OCI-LY7 (cell line): ENCODE results near the gene USP21. TPM values are rescaled to one million over a fixed set of nuclear protein-coding genes. Genes with fewer than 3 reads are reported as not detected.

Experiments
- BruUV-seq: library from RNA; stranded (reverse); fragments of 400-500 nt; replicated peaks from 2 replicates; lab custom pipeline; 2021; lab: Mats Ljungman, UMichigan
- CTCF ChIA-PET: fragments of 300-600 bp; sonication (Branson Sonifier 250); formaldehyde crosslinking; loops from one replicate; lab custom pipeline; 2022; ENCODE audit warnings: antibody characterized with exemption; ENCODE audit not compliant: unreplicated experiment; lab: Charles Lee
- POLR2A ChIA-PET: fragments of 300-600 bp; sonication (Branson Sonifier 250); formaldehyde crosslinking; loops from one replicate; lab custom pipeline; 2022; ENCODE audit warnings: antibody characterized with exemption; lab: Charles Lee
- DNase-seq: peaks from one replicate; pipeline ENCODE4 v3.0.0-alpha.2; 2015; ENCODE audit warnings: low spot score
- H2AFZ ChIP-seq: fragments of 200-600 bp; sonication (generic), shearing (Covaris generic); 2 replicates; pipeline ENCODE4 v1.6.1; 2014; ENCODE audit warnings: mild to moderate bottlenecking, antibody characterized with exemption, low read length, moderate library complexity
- H3K27ac ChIP-seq: fragments of 200-600 bp; sonication (generic); 2 replicates; pipeline ENCODE4 v1.5.1; 2014; ENCODE audit warnings: mixed run types, low read depth, mild to moderate bottlenecking, moderate library complexity, low read length, inconsistent platforms; ENCODE audit not compliant: poor library complexity, severe bottlenecking
- H3K36me3 ChIP-seq: fragments of 200-600 bp; sonication (generic); 2 replicates; pipeline ENCODE4 v1.6.1; 2014; ENCODE audit warnings: mild to moderate bottlenecking, antibody characterized with exemption, low read length, moderate library complexity, mixed read lengths; ENCODE audit not compliant: insufficient read depth
- H3K4me1 ChIP-seq: fragments of 200-600 bp; sonication (generic); 2 replicates; pipeline ENCODE4 v1.5.1; 2014; ENCODE audit warnings: mild to moderate bottlenecking, low read length; ENCODE audit not compliant: insufficient read depth, poor library complexity, severe bottlenecking
- H3K4me2 ChIP-seq: fragments of 200-600 bp; sonication (generic); 2 replicates; pipeline ENCODE4 v1.6.1; 2014; ENCODE audit warnings: mild to moderate bottlenecking, low read length
- H3K4me3 ChIP-seq: fragments of 200-600 bp; sonication (generic); 2 replicates; pipeline ENCODE4 v1.5.1; 2014; ENCODE audit warnings: mild to moderate bottlenecking, low read depth, low read length; ENCODE audit not compliant: poor library complexity, severe bottlenecking
- H3K79me2 ChIP-seq: fragments of 200-600 bp; sonication (generic); 2 replicates; pipeline ENCODE4 v1.6.1; 2016; ENCODE audit warnings: low read depth, mild to moderate bottlenecking, low read length, moderate library complexity, mixed read lengths; ENCODE audit not compliant: insufficient read depth
- H3K9me2 ChIP-seq: fragments of 200-600 bp; sonication (generic); 2 replicates; pipeline ENCODE4 v1.6.1; 2016; ENCODE audit warnings: mild to moderate bottlenecking, low read length, mixed read lengths; ENCODE audit not compliant: insufficient read depth
- H3K9me3 ChIP-seq: fragments of 200-600 bp; sonication (generic); 2 replicates; pipeline ENCODE4 v1.6.1; 2014; ENCODE audit warnings: mild to moderate bottlenecking, mixed run types, low read length, mixed read lengths
- H4K20me1 ChIP-seq: fragments of 200-600 bp; sonication (generic); 2 replicates; pipeline ENCODE4 v1.6.1; 2014; ENCODE audit warnings: mild to moderate bottlenecking, antibody characterized with exemption, low read length, moderate library complexity, mixed read lengths; ENCODE audit not compliant: insufficient read depth
- EZH2phosphoT487 ChIP-seq: fragments of 200-600 bp; sonication (generic); IDR thresholded peaks from 2 replicates; pipeline ENCODE4 v1.6.1; 2018; ENCODE audit warnings: low read depth, borderline replicate concordance, mild to moderate bottlenecking, mixed run types, antibody characterized with exemption, low read length, moderate library complexity, mixed read lengths
- intact Hi-C: fragments of 100-400 bp; cut with micrococcal nuclease; formaldehyde crosslinking; loops from one replicate; pipeline ENCODE4 v1.10.0; 2022; ENCODE audit not compliant: unreplicated experiment
- total RNA-seq, 2 experiments: library from RNA; depleted of rRNA in 1 of 2; stranded (reverse); fragments of >200 nt in 1 of 2; shearing (Covaris generic) in 1 of 2; gene quantifications; 2 replicates each; pipeline ENCODE4 v1.2.3, GENCODE V29; 2014 to 2022
- TF ChIP-seq, protein P1 (sequence below): fragments of 200-600 bp; sonication (generic); conservative IDR thresholded peaks from 2 replicates; pipeline ENCODE4 v1.5.1; 2014; ENCODE audit warnings: mild to moderate bottlenecking, antibody characterized with exemption, low read length, moderate library complexity, mixed read lengths

Gene USP21
- total RNA-seq, 2 experiments from 2014 or later, result 18.4 to 29.5 TPM

DNA sequence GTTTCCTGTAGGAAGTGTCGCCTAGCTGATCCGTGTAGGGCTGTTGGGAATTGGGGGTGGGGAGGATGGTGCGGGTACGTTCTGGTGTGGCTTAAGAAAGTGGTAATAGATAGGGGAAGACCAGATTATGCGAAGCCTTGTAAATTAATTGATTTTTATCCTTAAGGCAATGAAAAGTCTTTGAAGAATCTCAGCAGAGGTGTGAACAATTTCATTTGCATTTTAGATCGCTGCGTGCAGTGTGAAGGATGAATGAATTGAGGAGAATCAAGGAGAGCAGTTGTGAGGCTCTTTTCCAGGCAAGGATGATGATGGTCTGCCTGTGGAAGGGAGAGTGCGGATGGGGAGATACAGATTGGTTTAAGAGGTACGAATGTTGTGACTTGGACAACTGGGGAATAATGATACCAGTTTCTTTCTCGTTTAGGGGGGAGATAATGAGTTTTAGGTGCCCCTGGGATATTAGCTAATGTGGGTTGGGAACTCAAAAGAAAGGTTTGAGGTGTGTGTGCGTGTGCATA is 26.0 kb upstream of the USP21 start:
- peak overlapping the region; percentile 93 for H2AFZ ChIP-seq
- DNase-seq, result no peak
- CTCF ChIA-PET, result interaction anchor here (0.6 to 1.4 kb wide), 5 partner anchors 16 to 1001 kb away, joined by 3 to 4 read pairs (median 3); partner anchors contain the start of genes B4GALT3 and PPOX
- intact Hi-C loops, result no loop called here
- H3K9me3 ChIP-seq, result no peaks in the 10 kb centered on the region
- peak overlapping the region; percentile 85 for H3K4me2 ChIP-seq
- no peaks in the 10 kb centered on the region for H4K20me1 ChIP-seq
- H3K9me2 ChIP-seq, result no peaks in the 10 kb centered on the region
- H3K4me3 ChIP-seq, result peak overlapping the region; percentile 86
- POLR2A ChIA-PET, result interaction anchor here (0.5 to 2.0 kb wide), 7 partner anchors 12 to 142 kb away, joined by 3 to 10 read pairs (median 3); partner anchors contain the start of genes NIT1 and PFDN2
- H3K4me1 ChIP-seq, result peaks cover 34% of the 10 kb centered on the region
- BruUV-seq, result TSS peak; percentile 68
- H3K27ac ChIP-seq, result peak overlapping the region; percentile 70
- peaks cover 28% of the 10 kb centered on the region; the same call in 1 of the 2 replicates for H3K79me2 ChIP-seq
- TF ChIP-seq EZH2phosphoT487, result no peak
- TF ChIP-seq, protein P1, sequence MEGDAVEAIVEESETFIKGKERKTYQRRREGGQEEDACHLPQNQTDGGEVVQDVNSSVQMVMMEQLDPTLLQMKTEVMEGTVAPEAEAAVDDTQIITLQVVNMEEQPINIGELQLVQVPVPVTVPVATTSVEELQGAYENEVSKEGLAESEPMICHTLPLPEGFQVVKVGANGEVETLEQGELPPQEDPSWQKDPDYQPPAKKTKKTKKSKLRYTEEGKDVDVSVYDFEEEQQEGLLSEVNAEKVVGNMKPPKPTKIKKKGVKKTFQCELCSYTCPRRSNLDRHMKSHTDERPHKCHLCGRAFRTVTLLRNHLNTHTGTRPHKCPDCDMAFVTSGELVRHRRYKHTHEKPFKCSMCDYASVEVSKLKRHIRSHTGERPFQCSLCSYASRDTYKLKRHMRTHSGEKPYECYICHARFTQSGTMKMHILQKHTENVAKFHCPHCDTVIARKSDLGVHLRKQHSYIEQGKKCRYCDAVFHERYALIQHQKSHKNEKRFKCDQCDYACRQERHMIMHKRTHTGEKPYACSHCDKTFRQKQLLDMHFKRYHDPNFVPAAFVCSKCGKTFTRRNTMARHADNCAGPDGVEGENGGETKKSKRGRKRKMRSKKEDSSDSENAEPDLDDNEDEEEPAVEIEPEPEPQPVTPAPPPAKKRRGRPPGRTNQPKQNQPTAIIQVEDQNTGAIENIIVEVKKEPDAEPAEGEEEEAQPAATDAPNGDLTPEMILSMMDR, result no peak
- H3K36me3 ChIP-seq, result peaks cover 25% of the 10 kb centered on the region

- intact Hi-C loops, result loop anchor here (2.0 kb wide), 1 partner anchor 141 kb away; no protein-coding TSS in a partner anchor
- no peaks in the 10 kb centered on the region for H3K9me3 ChIP-seq
- POLR2A ChIA-PET, result interaction anchor here (0.9 to 2.2 kb wide), 6 partner anchors 9 to 91 kb away, joined by 3 to 6 read pairs (median 4); partner anchors contain the start of genes NIT1, PFDN2 and TOMM40L
Measured at GRCh38 chr1:161137881-161138280, 21.4 kb upstream of the USP21 start.

More at GRCh38 chr1:161137881-161138280, 21.4 kb upstream of the USP21 start:
- Histone ChIP-seq H3K79me2 (peaks cover 10% of the 10 kb centered on the region; the same call in 1 of the 2 replicates), H3K36me3 (no peaks in the 10 kb centered on the region; the same call in 1 of the 2 replicates), H3K4me1 (peaks cover 19% of the 10 kb centered on the region), H3K4me3 (no peak overlapping the region), H3K9me2 (no peaks in the 10 kb centered on the region), H3K4me2 (no peak overlapping the region), H2AFZ (no peak overlapping the region), H3K27ac (no peak overlapping the region), H4K20me1 (no peaks in the 10 kb centered on the region)
- TF ChIP-seq, protein P1, result no peak
- no peak for TF ChIP-seq EZH2phosphoT487
- CTCF ChIA-PET, result interaction anchor here (1.0 to 1.9 kb wide), 3 partner anchors 28 to 140 kb away, joined by 3 to 5 read pairs (median 3); partner anchors contain the start of gene PPOX
- DNase-seq, result no peak
- BruUV-seq, result no TSS peak
